Measurements from ENCODE around the gene RIC8B. TPM values are rescaled to one million over a fixed set of nuclear protein-coding genes. Genes with fewer than 3 reads are reported as not detected.

Gene RIC8B
- total RNA-seq, 1 donor from 2014 or later, result 19.1 TPM

DNA sequence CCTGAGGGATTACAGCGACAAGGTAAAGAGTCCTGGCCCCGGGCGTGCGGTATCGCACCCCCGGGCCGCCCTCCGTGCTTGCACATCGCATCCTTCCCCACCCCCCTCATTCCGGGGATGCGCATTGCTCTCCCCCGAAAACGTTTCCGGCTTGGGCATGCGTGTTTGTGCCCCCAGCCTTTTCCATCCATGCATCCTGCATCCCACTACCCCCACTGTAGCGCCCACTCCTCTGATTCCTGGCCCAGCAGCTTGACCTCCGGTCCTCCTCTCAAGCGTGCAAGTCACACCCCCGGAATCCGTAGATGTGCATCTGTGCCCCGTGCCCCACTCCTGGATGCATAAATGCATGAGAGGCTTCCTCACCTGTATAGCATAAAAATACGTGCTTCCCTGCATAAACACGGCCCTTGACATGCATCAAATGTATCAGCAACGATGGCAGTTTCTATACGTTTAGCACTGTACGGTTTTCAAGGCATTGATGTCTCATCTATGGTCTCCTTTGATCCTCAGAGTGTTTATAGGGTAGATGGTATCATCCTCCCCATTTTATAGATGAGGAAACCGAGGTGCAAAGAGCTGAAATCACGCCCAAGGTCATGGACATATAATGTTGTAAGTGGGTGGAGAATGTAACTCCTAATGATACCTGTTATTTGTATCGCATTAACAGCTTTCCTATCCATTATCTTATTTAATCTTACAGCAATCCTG, 484 bp downstream of the RIC8B start:
- peak overlapping the region; percentile 95 to 98 for H3K27ac ChIP-seq
- intact Hi-C loops (cut with DNase I), result loop anchor here (1.0 to 5.0 kb wide), 2 partner anchors 181 to 418 kb away; partner anchors contain the start of gene POLR3B
- no peaks in the 10 kb centered on the region for H3K36me3 ChIP-seq
- H3K27me3 ChIP-seq, result no peaks in the 10 kb centered on the region
- TF ChIP-seq CTCF (IDR thresholded peaks at IDR 0.05), result no peak
- DNase-seq (ENCODE audit: low spot score in 2 of 2), result no peak
- H3K9me3 ChIP-seq, result no peaks in the 10 kb centered on the region
- H3K4me3 ChIP-seq, result peak overlapping the region; percentile 68 to 72
- peaks cover 0 to 23% of the 10 kb centered on the region in 2 donors for H3K4me1 ChIP-seq

DNA sequence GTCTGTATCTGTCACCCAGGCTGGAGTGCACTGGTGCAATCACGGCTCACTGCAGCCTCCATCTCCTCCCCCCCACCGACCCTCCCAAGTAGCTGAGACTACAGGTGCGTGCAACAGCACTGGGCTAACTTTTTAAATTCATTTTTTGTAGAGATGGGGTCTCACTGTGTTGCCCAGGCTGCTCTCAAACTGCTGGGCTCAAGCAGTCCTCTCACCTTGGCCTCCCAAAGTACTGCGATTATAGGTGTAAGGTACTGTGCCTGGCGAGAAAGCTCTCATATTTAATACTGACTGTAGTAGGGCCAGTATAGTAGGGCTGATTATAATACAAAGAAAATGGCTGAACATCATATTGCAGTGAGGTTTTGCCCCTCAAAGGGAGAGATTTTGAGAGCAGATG, 2.4 kb downstream of the RIC8B start:
- no peaks in the 10 kb centered on the region for H3K36me3 ChIP-seq
- no peak overlapping the region for H3K4me3 ChIP-seq
- intact Hi-C loops (cut with DNase I), result no loop called here
- DNase-seq (ENCODE audit: low spot score in 2 of 2), result no peak
- H3K4me1 ChIP-seq, result peaks cover 0 to 18% of the 10 kb centered on the region in 2 donors
- no peak for TF ChIP-seq CTCF (IDR thresholded peaks at IDR 0.05)
- no peaks in the 10 kb centered on the region for H3K9me3 ChIP-seq
- H3K27me3 ChIP-seq, result no peaks in the 10 kb centered on the region
- no peak overlapping the region for H3K27ac ChIP-seq

DNA sequence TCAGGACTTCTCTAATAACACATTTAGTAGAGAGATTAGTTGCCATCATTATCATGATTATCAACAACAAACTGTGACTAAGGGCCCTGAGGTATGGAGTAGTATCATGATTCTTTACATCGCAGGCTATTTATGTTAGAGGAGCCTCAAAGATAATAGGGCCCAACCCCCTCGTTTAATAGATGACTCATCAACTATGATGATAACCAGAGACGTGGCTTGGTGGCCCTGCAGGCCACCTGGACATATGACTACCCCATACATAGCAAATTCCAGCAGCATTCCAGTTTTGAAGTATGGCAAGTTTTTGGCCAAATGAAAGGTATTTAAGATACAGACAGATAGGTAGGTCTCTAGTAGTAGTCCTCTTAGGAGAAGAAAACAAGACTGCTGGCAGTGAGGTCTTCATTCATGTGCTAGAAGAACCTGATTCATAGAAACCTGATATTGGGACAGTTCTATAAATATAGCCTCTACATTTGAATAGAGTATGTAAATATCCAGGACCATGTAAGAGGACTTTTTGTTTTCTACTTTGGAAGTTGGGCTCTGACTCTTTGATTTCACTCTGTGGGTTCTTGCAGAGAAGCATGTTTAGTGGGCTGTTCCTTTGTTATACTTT, 5.6 kb downstream of the RIC8B start:
- no peak for DNase-seq (ENCODE audit: low spot score in 2 of 2)
- Histone ChIP-seq H3K4me3 (no peak overlapping the region), H3K27me3 (no peaks in the 10 kb centered on the region), H3K4me1 (peaks cover 0 to 8% of the 10 kb centered on the region in 2 donors), H3K36me3 (peaks cover 0 to 11% of the 10 kb centered on the region in 2 donors), H3K27ac (no peak overlapping the region), H3K9me3 (no peaks in the 10 kb centered on the region)
- no peak for TF ChIP-seq CTCF (IDR thresholded peaks at IDR 0.05)
- intact Hi-C loops (cut with DNase I), result no loop called here

DNA sequence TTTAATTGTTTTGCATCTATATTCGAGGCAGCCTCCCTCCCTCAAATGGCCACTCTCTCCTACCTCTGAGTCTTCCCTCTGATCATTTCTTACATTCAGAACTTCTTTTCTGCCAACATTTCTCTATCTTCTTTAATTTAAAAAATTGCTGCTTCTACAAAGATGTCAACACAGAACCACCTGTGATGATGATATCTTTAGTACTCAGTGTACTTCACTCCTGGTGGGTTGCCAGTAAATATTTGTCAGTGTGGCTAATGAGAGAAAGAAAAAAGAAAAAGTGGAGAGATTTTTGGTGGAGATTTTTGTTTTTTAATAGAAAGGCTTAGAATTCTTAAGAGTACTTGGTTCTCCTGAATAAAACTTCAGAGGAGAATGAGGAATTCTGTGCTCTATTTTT, 8.1 kb downstream of the RIC8B start:
- H3K27ac ChIP-seq, result no peak overlapping the region
- peaks cover 0 to 15% of the 10 kb centered on the region in 2 donors for H3K36me3 ChIP-seq
- no peaks in the 10 kb centered on the region for H3K9me3 ChIP-seq
- no peaks in the 10 kb centered on the region for H3K27me3 ChIP-seq
- no peak overlapping the region for H3K4me3 ChIP-seq
- DNase-seq (ENCODE audit: low spot score in 2 of 2), result no peak
- H3K4me1 ChIP-seq, result no peaks in the 10 kb centered on the region
- intact Hi-C loops (cut with DNase I), result no loop called here
- no peak for TF ChIP-seq CTCF (IDR thresholded peaks at IDR 0.05)

GRCh38 chr12:106783515-106783914, 9.0 kb downstream of the RIC8B start:
- no peak for DNase-seq (ENCODE audit: low spot score in 2 of 2)
- H3K4me1 ChIP-seq, result no peaks in the 10 kb centered on the region
- H3K27ac ChIP-seq, result no peak overlapping the region
- H3K9me3 ChIP-seq, result no peaks in the 10 kb centered on the region
- peak overlapping the region in 1 of 2 donors; percentile 20 for H3K4me3 ChIP-seq
- no peak for TF ChIP-seq CTCF (IDR thresholded peaks at IDR 0.05)
- H3K27me3 ChIP-seq, result no peaks in the 10 kb centered on the region
- peaks cover 0 to 15% of the 10 kb centered on the region in 2 donors for H3K36me3 ChIP-seq
- intact Hi-C loops (cut with DNase I), result no loop called here
